ENCODE data around the gene ASIC4. TPM values are rescaled to one million over a fixed set of nuclear protein-coding genes. Genes with fewer than 3 reads are reported as not detected.

ASIC4 gene
- total and polyA plus RNA-seq, 8 donors: 0.04 to 0.38 (median 0.18) TPM; not detected in 4

GRCh38 chr2:219510512-219511135 is 3.7 kb upstream of the ASIC4 start:
- peaks cover 0 to 4% (median 0%) of the 10 kb centered on the region in 3 donors for H3K4me1 ChIP-seq
- TF ChIP-seq, protein P1, sequence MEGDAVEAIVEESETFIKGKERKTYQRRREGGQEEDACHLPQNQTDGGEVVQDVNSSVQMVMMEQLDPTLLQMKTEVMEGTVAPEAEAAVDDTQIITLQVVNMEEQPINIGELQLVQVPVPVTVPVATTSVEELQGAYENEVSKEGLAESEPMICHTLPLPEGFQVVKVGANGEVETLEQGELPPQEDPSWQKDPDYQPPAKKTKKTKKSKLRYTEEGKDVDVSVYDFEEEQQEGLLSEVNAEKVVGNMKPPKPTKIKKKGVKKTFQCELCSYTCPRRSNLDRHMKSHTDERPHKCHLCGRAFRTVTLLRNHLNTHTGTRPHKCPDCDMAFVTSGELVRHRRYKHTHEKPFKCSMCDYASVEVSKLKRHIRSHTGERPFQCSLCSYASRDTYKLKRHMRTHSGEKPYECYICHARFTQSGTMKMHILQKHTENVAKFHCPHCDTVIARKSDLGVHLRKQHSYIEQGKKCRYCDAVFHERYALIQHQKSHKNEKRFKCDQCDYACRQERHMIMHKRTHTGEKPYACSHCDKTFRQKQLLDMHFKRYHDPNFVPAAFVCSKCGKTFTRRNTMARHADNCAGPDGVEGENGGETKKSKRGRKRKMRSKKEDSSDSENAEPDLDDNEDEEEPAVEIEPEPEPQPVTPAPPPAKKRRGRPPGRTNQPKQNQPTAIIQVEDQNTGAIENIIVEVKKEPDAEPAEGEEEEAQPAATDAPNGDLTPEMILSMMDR (IDR thresholded peaks at IDR 0.05): no peak
- intact Hi-C loops (cut with DNase I): no loop called here
- no peak overlapping the region for H3K4me3 ChIP-seq
- no peak overlapping the region for H3K27ac ChIP-seq
- 29 to 32% methylated on average over 19 to 22 of the region's 22 CpGs for WGBS, 2 donors
- peak in 2 of 6 donors; percentile 22 to 59 for DNase-seq
- no peaks in the 10 kb centered on the region for H3K27me3 ChIP-seq
- no peak for ATAC-seq
- peaks cover 0 to 12% (median 0%) of the 10 kb centered on the region in 3 donors for H3K36me3 ChIP-seq
- FAIRE-seq: no peak
- H3K9me3 ChIP-seq: no peaks in the 10 kb centered on the region

- no peaks in the 10 kb centered on the region for H3K27me3 ChIP-seq
- TF ChIP-seq, protein P1 (IDR thresholded peaks at IDR 0.05): no peak
- H3K36me3 ChIP-seq: peaks cover 0 to under 1% (median 0%) of the 10 kb centered on the region in 3 donors
- peaks cover 0 to 4% (median 0%) of the 10 kb centered on the region in 3 donors for H3K4me1 ChIP-seq
- 28 to 33% methylated on average over 14 to 15 of the region's 15 CpGs for WGBS, 2 donors
- H3K27ac ChIP-seq: no peak overlapping the region
- intact Hi-C loops (cut with DNase I): no loop called here
- no peak for FAIRE-seq
- no peak overlapping the region for H3K4me3 ChIP-seq
- no peak for ATAC-seq
- H3K9me3 ChIP-seq: no peaks in the 10 kb centered on the region
- peak in 2 of 6 donors; percentile 24 to 69 for DNase-seq
Observed at GRCh38 chr2:219511547-219512325, 2.5 kb upstream of the ASIC4 start.

DNA sequence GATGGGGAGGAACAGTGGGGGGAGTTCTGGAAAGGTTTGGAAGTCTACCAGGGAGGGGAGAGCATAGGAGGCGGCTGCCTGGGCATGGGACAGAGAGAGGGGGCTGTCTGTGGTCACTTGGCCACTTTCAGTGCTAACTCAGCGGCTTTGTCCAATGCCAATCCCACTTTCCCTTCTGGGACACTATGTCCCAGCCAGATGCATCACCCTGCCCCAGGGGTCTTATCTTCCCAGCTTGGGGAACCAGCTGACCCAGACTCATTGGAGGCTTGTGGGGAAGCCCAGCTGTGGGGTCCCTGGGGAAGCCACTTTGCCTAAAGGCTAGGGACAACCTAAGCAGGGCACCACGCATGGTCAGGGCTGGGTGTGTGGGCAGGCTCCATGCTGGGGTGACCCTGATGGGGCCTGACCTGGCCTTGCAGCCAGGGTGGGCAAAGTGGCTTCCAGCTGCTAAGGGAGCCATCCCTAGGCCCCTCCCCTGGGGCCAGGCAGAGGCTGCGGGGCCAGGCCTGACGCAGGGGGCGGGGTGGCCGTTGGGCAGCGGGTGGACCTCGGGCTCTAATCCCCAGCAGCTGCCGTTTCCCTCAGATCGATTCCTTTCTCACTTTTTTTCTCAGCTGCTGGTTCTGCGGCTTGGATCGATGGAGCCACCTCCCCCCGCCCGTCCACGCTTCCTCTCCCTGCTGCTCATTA is 1.6 kb upstream of the ASIC4 start:
- TF ChIP-seq, protein P1 (IDR thresholded peaks at IDR 0.05): no peak
- 11 to 13% methylated on average over 15 to 16 of the region's 16 CpGs for WGBS, 2 donors
- no peaks in the 10 kb centered on the region for H3K27me3 ChIP-seq
- no peak overlapping the region for H3K4me3 ChIP-seq
- no peak for FAIRE-seq
- peaks cover 0 to 4% (median 0%) of the 10 kb centered on the region in 3 donors for H3K4me1 ChIP-seq
- H3K27ac ChIP-seq: no peak overlapping the region
- intact Hi-C loops (cut with DNase I): no loop called here
- H3K9me3 ChIP-seq: no peaks in the 10 kb centered on the region
- peak in 1 of 6 donors; percentile 18 for DNase-seq
- no peaks in the 10 kb centered on the region for H3K36me3 ChIP-seq
- no peak for ATAC-seq

DNA sequence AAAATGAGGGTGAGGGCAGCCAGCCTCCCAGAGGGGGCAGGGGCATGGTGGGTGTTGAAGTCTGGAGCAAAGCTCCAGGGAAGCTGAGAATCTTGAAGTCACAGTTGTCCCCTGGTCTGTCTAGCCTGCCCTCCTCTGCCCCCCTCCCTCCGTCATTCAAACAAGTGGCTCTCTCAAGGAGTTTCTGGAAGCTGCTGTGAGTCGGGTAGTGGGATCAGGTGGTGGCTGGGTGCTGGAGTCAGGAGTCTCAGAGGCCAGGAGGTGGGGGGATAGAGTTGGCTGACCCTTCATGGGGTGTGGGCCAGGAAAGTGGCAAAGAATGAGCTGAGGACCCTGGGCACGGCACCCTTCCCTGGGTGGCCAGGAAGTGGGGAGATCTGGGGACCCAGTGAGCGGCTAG is 495 bp upstream of the ASIC4 start:
- H3K4me1 ChIP-seq: peaks cover 0 to 4% (median 0%) of the 10 kb centered on the region in 3 donors
- WGBS, 2 donors: 26 to 40% methylated on average over 4 of the region's 4 CpGs
- intact Hi-C loops (cut with DNase I): no loop called here
- H3K4me3 ChIP-seq: no peak overlapping the region
- no peak overlapping the region for H3K27ac ChIP-seq
- no peaks in the 10 kb centered on the region for H3K36me3 ChIP-seq
- DNase-seq (no peak), FAIRE-seq (no peak), ATAC-seq (no peak)
- no peaks in the 10 kb centered on the region for H3K27me3 ChIP-seq
- H3K9me3 ChIP-seq: no peaks in the 10 kb centered on the region
- TF ChIP-seq, protein P1 (IDR thresholded peaks at IDR 0.05): no peak

All from pancreas (tissue), 10 donors.